Right ventricle myocardium inferior (tissue), 1 donor: ENCODE measurements around the gene HTR3D. TPM values are rescaled to one million over a fixed set of nuclear protein-coding genes. Genes with fewer than 3 reads are reported as not detected.
A peak's percentile ranks its signal among the peaks of the same experiment; 100 is the strongest.
"Not testable (repeated sequence)": the region's sequence is repeated elsewhere in the genome, so short reads cannot be mapped to it uniquely, and the experiment has no call there.

Experiments used
- ATAC-seq: fragments of 200-7000 bp; cut with Tn5 transposase; one replicate; pipeline ENCODE4 v1.9.1; 2020; ENCODE audit warnings: mild to moderate bottlenecking, moderate library complexity
- DNase-seq: peaks from one replicate; pipeline ENCODE4 v3.0.0; 2021; ENCODE audit errors: missing footprints
- intact Hi-C: fragments of 100-400 bp; cut with DNase I; formaldehyde crosslinking; loops from one replicate; pipeline ENCODE4 v1.11.0; 2022
- long read RNA-seq: library from polyadenylated mRNA; unstranded; transcript quantifications from one replicate; pipeline ENCODE4 v2.0.0, GENCODE V29; 2021
- total RNA-seq: library from RNA; stranded (reverse); fragmentation: NEBNext Ultra II Directional; extraction: Animal tissue kit (Norgen Biotek cat#: 25700); gene quantifications from one replicate; pipeline ENCODE4 v1.2.1, GENCODE V29; 2021
- donor health status: DM: no; HTN: yes; CAD: no; lungs with severe emphysema.

The HTR3D gene
- not detected for total RNA-seq
- long read RNA-seq = 0 reads

- intact Hi-C loops = no loop called here
- no peak for ATAC-seq
- no peak for DNase-seq
Observed at GRCh38 chr3:184031187-184031792, at the start of gene HTR3D. HTR3D (plus strand) TSS chr3:184031742; CDS start chr3:184031742, 0 bp downstream.

GRCh38 chr3:183981990-183982644, 49.4 kb upstream of the HTR3D start:
- ATAC-seq = no peak
- intact Hi-C loops = no loop called here
- DNase-seq = no peak

- DNase-seq = no peak
- intact Hi-C loops = no loop called here
- no peak for ATAC-seq
Observed at GRCh38 chr3:183984127-183984740, 47.3 kb upstream of the HTR3D start.

- no peak for ATAC-seq
- intact Hi-C loops = no loop called here
- no peak for DNase-seq
Observed at GRCh38 chr3:183984749-183985729, 46.5 kb upstream of the HTR3D start.

- intact Hi-C loops = no loop called here
Observed at GRCh38 chr3:183987000-183987600, 44.4 kb upstream of the HTR3D start.

GRCh38 chr3:183988216-183988790, 43.2 kb upstream of the HTR3D start:
- no peak for ATAC-seq
- intact Hi-C loops = no loop called here
- DNase-seq = no peak

More at GRCh38 chr3:183987000-183987600, 44.4 kb upstream of the HTR3D start:
- DNase-seq = no peak
- no peak for ATAC-seq

GRCh38 chr3:183991403-183991802, 40.1 kb upstream of the HTR3D start:
- no peak for DNase-seq
- no peak for ATAC-seq
- intact Hi-C loops = no loop called here

GRCh38 chr3:184001761-184002160, 29.8 kb upstream of the HTR3D start:
- no peak for DNase-seq
- intact Hi-C loops = no loop called here

GRCh38 chr3:184002469-184002868, 29.1 kb upstream of the HTR3D start:
- ATAC-seq = peak; percentile 81
- DNase-seq = no peak
- intact Hi-C loops = no loop called here

More at GRCh38 chr3:184001761-184002160, 29.8 kb upstream of the HTR3D start:
- ATAC-seq = no peak

- intact Hi-C loops = no loop called here
- ATAC-seq = no peak
- DNase-seq = no peak
Observed at GRCh38 chr3:184003187-184003967, 28.2 kb upstream of the HTR3D start.

GRCh38 chr3:184004476-184004875, 27.1 kb upstream of the HTR3D start:
- DNase-seq = no peak
- peak; percentile 37 for ATAC-seq
- intact Hi-C loops = no loop called here

GRCh38 chr3:184005941-184006507, 25.5 kb upstream of the HTR3D start:
- DNase-seq (peak; percentile 79), ATAC-seq (peak; percentile 74)
- intact Hi-C loops = no loop called here

- ATAC-seq, DNase-seq, intact Hi-C loops: not testable (repeated sequence)
Observed at GRCh38 chr3:184007143-184007813, 24.3 kb upstream of the HTR3D start.

GRCh38 chr3:184008161-184008560, 23.4 kb upstream of the HTR3D start:
- ATAC-seq (no peak), DNase-seq (no peak)
- intact Hi-C loops = no loop called here

- DNase-seq (no peak), ATAC-seq (no peak)
- intact Hi-C loops = loop anchor here (10.0 kb wide), 2 partner anchors 173 to 323 kb away; partner anchors contain the start of genes ABCF3 and FAM131A
Observed at GRCh38 chr3:184011230-184011876, 20.2 kb upstream of the HTR3D start.
